Caco-2 (cell line): Measurements from ENCODE around the gene CDC42BPG. TPM values are rescaled to one million over a fixed set of nuclear protein-coding genes. Genes with fewer than 3 reads are reported as not detected.

Experiments
- BruUV-seq: library from RNA; stranded (reverse); fragments of 400-500 nt; replicated peaks from 2 replicates; lab custom pipeline; 2021; lab: Mats Ljungman, UMichigan
- CTCF ChIA-PET: fragments of 300-600 bp; sonication (Branson Sonifier 250); formaldehyde crosslinking; loops from one replicate; lab custom pipeline; 2022; ENCODE audit warnings: antibody characterized with exemption; lab: Charles Lee
- POLR2A ChIA-PET: fragments of 300-600 bp; sonication (Branson Sonifier 250); formaldehyde crosslinking; loops from one replicate; lab custom pipeline; 2022; ENCODE audit warnings: antibody characterized with exemption; lab: Charles Lee
- DNase-seq, 2 experiments: peaks; one replicate each; pipeline versions ENCODE4 v3.0.0 to v3.0.0-alpha.2; 2020 to 2022
- H3K27me3 ChIP-seq: replicated peaks from 2 replicates; pipeline ENCODE4 v1.6.0; 2011; ENCODE audit warnings: low read length; ENCODE audit not compliant: control insufficient read depth, insufficient read depth
- H3K36me3 ChIP-seq: 2 replicates; pipeline ENCODE4 v1.5.1; 2011; ENCODE audit warnings: low read length; ENCODE audit not compliant: control insufficient read depth, insufficient read depth
- H3K4me1 ChIP-seq: fragments of 250-450 bp; sonication (Bioruptor Pico); 2 replicates; pipeline ENCODE4 v1.5.1; 2020; ENCODE audit warnings: mild to moderate bottlenecking
- H3K4me3 ChIP-seq: 2 replicates; pipeline ENCODE4 v1.5.1; 2011; ENCODE audit warnings: low read depth, mild to moderate bottlenecking, control low read depth, low read length
- H3K9me3 ChIP-seq: fragments of 250-450 bp; sonication (Bioruptor Pico); 2 replicates; pipeline ENCODE4 v1.5.1; 2020; ENCODE audit warnings: mild to moderate bottlenecking, moderate library complexity
- H3K27ac Mint-ChIP-seq: one replicate; pipeline ENCODE4 v1.8.0; 2022; ENCODE audit warnings: mixed read lengths; ENCODE audit not compliant: unreplicated experiment
- H3K27me3 Mint-ChIP-seq: one replicate; pipeline ENCODE4 v1.8.0; 2022; ENCODE audit warnings: mixed read lengths; ENCODE audit not compliant: insufficient read depth, unreplicated experiment
- H3K36me3 Mint-ChIP-seq: one replicate; pipeline ENCODE4 v1.8.0; 2022; ENCODE audit warnings: mild to moderate bottlenecking, mixed read lengths; ENCODE audit not compliant: insufficient read depth, unreplicated experiment
- H3K4me1 Mint-ChIP-seq: one replicate; pipeline ENCODE4 v1.8.0; 2022; ENCODE audit warnings: low read depth, mixed read lengths; ENCODE audit not compliant: unreplicated experiment
- H3K4me3 Mint-ChIP-seq: one replicate; pipeline ENCODE4 v1.8.0; 2022; ENCODE audit warnings: mild to moderate bottlenecking, moderate library complexity, mixed read lengths; ENCODE audit not compliant: unreplicated experiment
- H3K9me3 Mint-ChIP-seq: one replicate; pipeline ENCODE4 v1.8.0; 2022; ENCODE audit warnings: mixed read lengths; ENCODE audit not compliant: unreplicated experiment
- CTCF ChIP-seq, 2 experiments: fragments of 200-600 bp in 1 of 2; IDR thresholded peaks; 1 replicate in 1 of 2; 2 replicates in 1 of 2; pipeline versions ENCODE4 v1.5.1 to v1.8.0; 2011 to 2022; ENCODE audit warnings: antibody characterized with exemption in 1 of 2, control low read depth in 1 of 2, inconsistent platforms in 1 of 2, low read depth in 1 of 2, low read length in 1 of 2, mild to moderate bottlenecking in 1 of 2, moderate library complexity in 1 of 2; ENCODE audit not compliant: insufficient read depth in 1 of 2, severe bottlenecking in 1 of 2, unreplicated experiment in 1 of 2
- intact Hi-C: fragments of 100-400 bp; cut with micrococcal nuclease; formaldehyde crosslinking; loops from one replicate; pipeline ENCODE4 v1.10.0; 2022; ENCODE audit not compliant: unreplicated experiment
- total RNA-seq: library from RNA; stranded (reverse); gene quantifications from 2 replicates; pipeline ENCODE4 v1.2.3, GENCODE V29; 2022

The CDC42BPG gene
- total RNA-seq, 1 experiment from 2014 or later = 29.1 TPM

- H3K36me3 Mint-ChIP-seq = peaks cover 40% of the 10 kb centered on the region
- Histone ChIP-seq H3K36me3 (peaks cover 6% of the 10 kb centered on the region), H3K4me1 (no peaks in the 10 kb centered on the region), H3K9me3 (no peaks in the 10 kb centered on the region), H3K27me3 (no peaks in the 10 kb centered on the region), H3K4me3 (no peak overlapping the region)
- no peak overlapping the region for H3K4me3 Mint-ChIP-seq
- no peak overlapping the region for H3K27ac Mint-ChIP-seq
- TF ChIP-seq CTCF (IDR thresholded peaks at IDR 0.05; ENCODE audit: insufficient read depth in 1 of 2, low read depth in 1 of 2, low read length in 1 of 2, severe bottlenecking in 1 of 2, unreplicated experiment in 1 of 2) = no peak
- no TSS peak for BruUV-seq
- no peaks in the 10 kb centered on the region for H3K27me3 Mint-ChIP-seq
- DNase-seq = no peak
- ChIA-PET POLR2A (no interaction called here), CTCF (no interaction called here)
- intact Hi-C loops = no loop called here
- H3K4me1 Mint-ChIP-seq = no peaks in the 10 kb centered on the region
- H3K9me3 Mint-ChIP-seq = no peaks in the 10 kb centered on the region
Observed at GRCh38 chr11:64829536-64830251, 14.8 kb downstream of the CDC42BPG start.

GRCh38 chr11:64827451-64827839 is 17.0 kb downstream of the CDC42BPG start:
- H3K4me3 Mint-ChIP-seq = no peak overlapping the region
- Histone ChIP-seq H3K27me3 (no peaks in the 10 kb centered on the region), H3K36me3 (peaks cover 4% of the 10 kb centered on the region), H3K4me1 (no peaks in the 10 kb centered on the region), H3K4me3 (no peak overlapping the region), H3K9me3 (no peaks in the 10 kb centered on the region)
- no TSS peak for BruUV-seq
- ChIA-PET CTCF (interaction anchor here (1.3 kb wide), 1 partner anchor 17 kb away, joined by 3 read pairs; the partner anchor contains the start of gene CDC42BPG), POLR2A (no interaction called here)
- no peak for DNase-seq
- intact Hi-C loops = no loop called here
- H3K27ac Mint-ChIP-seq = no peak overlapping the region
- H3K27me3 Mint-ChIP-seq = no peaks in the 10 kb centered on the region
- TF ChIP-seq CTCF (IDR thresholded peaks at IDR 0.05; ENCODE audit: insufficient read depth in 1 of 2, low read depth in 1 of 2, low read length in 1 of 2, severe bottlenecking in 1 of 2, unreplicated experiment in 1 of 2) = no peak
- no peaks in the 10 kb centered on the region for H3K4me1 Mint-ChIP-seq
- H3K9me3 Mint-ChIP-seq = no peaks in the 10 kb centered on the region
- H3K36me3 Mint-ChIP-seq = peaks cover 45% of the 10 kb centered on the region

- H3K4me3 Mint-ChIP-seq = no peak overlapping the region
- H3K36me3 Mint-ChIP-seq = peaks cover 45% of the 10 kb centered on the region
- CTCF ChIA-PET = interaction anchor here (1.3 kb wide), 1 partner anchor 17 kb away, joined by 3 read pairs; the partner anchor contains the start of gene CDC42BPG
- POLR2A ChIA-PET = no interaction called here
- Histone ChIP-seq H3K36me3 (peaks cover 4% of the 10 kb centered on the region), H3K4me3 (no peak overlapping the region), H3K4me1 (no peaks in the 10 kb centered on the region), H3K9me3 (no peaks in the 10 kb centered on the region), H3K27me3 (no peaks in the 10 kb centered on the region)
- no TSS peak for BruUV-seq
- H3K9me3 Mint-ChIP-seq = no peaks in the 10 kb centered on the region
- intact Hi-C loops = no loop called here
- H3K4me1 Mint-ChIP-seq = no peaks in the 10 kb centered on the region
- TF ChIP-seq CTCF (IDR thresholded peaks at IDR 0.05; ENCODE audit: insufficient read depth in 1 of 2, low read depth in 1 of 2, low read length in 1 of 2, severe bottlenecking in 1 of 2, unreplicated experiment in 1 of 2) = no peak
- H3K27ac Mint-ChIP-seq = no peak overlapping the region
- no peak for DNase-seq
- H3K27me3 Mint-ChIP-seq = no peaks in the 10 kb centered on the region
Observed at GRCh38 chr11:64826578-64827450, 17.6 kb downstream of the CDC42BPG start.
